Lower leg skin (tissue), 4 donors: ENCODE results near the gene NTM. TPM values are rescaled to one million over a fixed set of nuclear protein-coding genes. Genes with fewer than 3 reads are reported as not detected.

Experiments used
- DNase-seq, 2 donors: peaks; one replicate each; pipeline ENCODE4 v3.0.0-alpha.2; 2019; ENCODE audit warnings: low spot score in 2 of 2
- H3K4me3 ChIP-seq: fragments of 200-600 bp; sonication (generic); 2 replicates; pipeline ENCODE4 v1.5.1; 2017; ENCODE audit warnings: mild to moderate bottlenecking, low read depth; ENCODE audit not compliant: poor library complexity, severe bottlenecking
- CTCF ChIP-seq, 3 donors: fragments of 450-650 bp; IDR thresholded peaks; one replicate each; pipeline ENCODE4 v1.5.1; 2016; ENCODE audit warnings: antibody characterized with exemption in 3 of 3, mild to moderate bottlenecking in 3 of 3, moderate library complexity in 2 of 3
- POLR2A ChIP-seq, 2 donors: fragments of 450-650 bp; IDR thresholded peaks; one replicate each; pipeline ENCODE4 v1.6.1; 2016 to 2017; ENCODE audit warnings: antibody characterized with exemption in 2 of 2, mild to moderate bottlenecking in 1 of 2, moderate library complexity in 1 of 2
- WGBS, 2 donors: methylation state at CpG; one replicate each; pipeline ENCODE4 v1.1.5; 2018; 5-methylcytosine and 5-hydroxymethylcytosine counted together
- intact Hi-C: fragments of 100-400 bp; cut with DNase I; formaldehyde crosslinking; loops from one replicate; pipeline ENCODE4 v1.15.0; 2023; ENCODE audit warnings: low total_unique reads
- total RNA-seq, 4 donors: library from RNA; depleted of rRNA; stranded (reverse); fragments of >200 nt; gene quantifications; one replicate each; pipeline ENCODE4 v1.1.0, GENCODE V29; 2016

The NTM gene
- total RNA-seq, 4 donors from 2014 or later, result 2.8 to 5.7 (median 4.9) TPM

- intact Hi-C loops, result no loop called here
- WGBS, 2 donors, result 39 to 61% methylated on average over 26 of the region's 26 CpGs
- H3K4me3 ChIP-seq, result no peak overlapping the region
- no peak for DNase-seq
- TF ChIP-seq POLR2A (IDR thresholded peaks at IDR 0.05), result no peak
- no peak for TF ChIP-seq CTCF (IDR thresholded peaks at IDR 0.05)
These were observed 390.0 kb downstream of the NTM start for GRCh38 chr11:131760091-131761061.

GRCh38 chr11:131762346-131763110 is 392.1 kb downstream of the NTM start:
- WGBS, 2 donors, result 88 to 94% methylated on average over 17 of the region's 17 CpGs
- intact Hi-C loops, result no loop called here
- TF ChIP-seq CTCF (IDR thresholded peaks at IDR 0.05), result no peak
- TF ChIP-seq POLR2A (IDR thresholded peaks at IDR 0.05), result no peak
- no peak overlapping the region for H3K4me3 ChIP-seq
- DNase-seq, result no peak

- intact Hi-C loops, result no loop called here
- no peak overlapping the region for H3K4me3 ChIP-seq
- 55% methylated on average over 4 of the region's 4 CpGs for WGBS, 2 donors
- no peak for TF ChIP-seq CTCF (IDR thresholded peaks at IDR 0.05)
- TF ChIP-seq POLR2A (IDR thresholded peaks at IDR 0.05), result no peak
- no peak for DNase-seq
These were observed 392.9 kb downstream of the NTM start for GRCh38 chr11:131763193-131763890.

GRCh38 chr11:131764126-131764525 is 393.7 kb downstream of the NTM start:
- intact Hi-C loops, result no loop called here
- H3K4me3 ChIP-seq, result no peak overlapping the region
- 83 to 88% methylated on average over 5 of the region's 5 CpGs for WGBS, 2 donors
- TF ChIP-seq CTCF (IDR thresholded peaks at IDR 0.05) (no peak), POLR2A (IDR thresholded peaks at IDR 0.05) (no peak)
- DNase-seq, result no peak

GRCh38 chr11:131764649-131765048 is 394.2 kb downstream of the NTM start:
- intact Hi-C loops, result no loop called here
- DNase-seq, result no peak
- TF ChIP-seq POLR2A (IDR thresholded peaks at IDR 0.05) (no peak), CTCF (IDR thresholded peaks at IDR 0.05) (no peak)
- no peak overlapping the region for H3K4me3 ChIP-seq
- WGBS, 2 donors, result 40 to 64% methylated on average over 3 of the region's 3 CpGs
